RWPE2 (cell line): Measurements from ENCODE around the gene SEMA3E.

Source experiments
- ATAC-seq: fragments of 200-7000 bp; cut with Tn5 transposase; 3 replicates; pipeline ENCODE4 v1.9.1; 2021; ENCODE audit warnings: low read depth
- DNase-seq: peaks from one replicate; pipeline ENCODE4 v3.0.0-alpha.2; 2020; ENCODE audit warnings: low spot score
- H3K27ac ChIP-seq: fragments of 450-650 bp; 2 replicates; pipeline ENCODE4 v1.5.1; 2017; ENCODE audit warnings: mild to moderate bottlenecking; ENCODE audit not compliant: poor library complexity, severe bottlenecking
- H3K27me3 ChIP-seq: fragments of 250-450 bp; sonication (Bioruptor Pico); 2 replicates; pipeline ENCODE4 v1.5.1; 2021; ENCODE audit warnings: mild to moderate bottlenecking, moderate library complexity; ENCODE audit not compliant: insufficient read depth, poor library complexity, severe bottlenecking
- H3K36me3 ChIP-seq: fragments of 250-450 bp; sonication (Bioruptor Pico); 2 replicates; pipeline ENCODE4 v1.5.1; 2020; ENCODE audit warnings: low read depth, mild to moderate bottlenecking, moderate library complexity
- H3K4me1 ChIP-seq: fragments of 250-450 bp; sonication (Bioruptor Pico); 2 replicates; pipeline ENCODE4 v1.5.1; 2021; ENCODE audit warnings: mild to moderate bottlenecking, moderate library complexity; ENCODE audit not compliant: insufficient read depth, poor library complexity, severe bottlenecking
- H3K4me3 ChIP-seq: fragments of 250-450 bp; sonication (Bioruptor Pico); 2 replicates; pipeline ENCODE4 v1.5.1; 2021; ENCODE audit warnings: mild to moderate bottlenecking, moderate library complexity; ENCODE audit not compliant: severe bottlenecking
- H3K9me3 ChIP-seq: fragments of 250-450 bp; sonication (Bioruptor Pico); 2 replicates; pipeline ENCODE4 v1.5.1; 2021; ENCODE audit warnings: mild to moderate bottlenecking, moderate library complexity; ENCODE audit not compliant: severe bottlenecking
- TF ChIP-seq, protein P1 (sequence below): fragments of 450-650 bp; IDR thresholded peaks from one replicate; pipeline ENCODE4 v1.5.1; 2017; ENCODE audit warnings: mild to moderate bottlenecking, moderate library complexity; ENCODE audit not compliant: poor library complexity, severe bottlenecking

SEMA3E gene

DNA sequence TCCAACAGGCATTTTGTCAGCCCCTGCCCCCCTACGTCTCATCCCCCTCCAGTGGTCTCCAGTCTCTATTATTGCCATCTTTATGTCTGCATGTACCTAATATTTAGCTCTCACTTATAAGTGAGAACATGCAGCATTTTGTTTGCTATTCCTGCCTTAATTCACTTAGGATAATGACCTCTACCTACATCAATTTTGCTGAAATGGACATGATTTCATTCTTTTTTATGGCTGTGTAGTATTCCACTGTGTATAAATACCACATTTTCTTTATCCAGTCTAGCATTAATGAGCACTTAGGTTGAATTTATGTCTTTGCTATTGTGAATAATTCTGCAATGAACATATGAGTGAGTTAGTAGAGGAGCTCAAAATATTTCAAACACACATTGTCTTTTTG is 229.9 kb downstream of the SEMA3E start:
- Histone ChIP-seq H3K4me3 (no peak overlapping the region), H3K27ac (no peak overlapping the region), H3K9me3 (no peaks in the 10 kb centered on the region), H3K27me3 (peaks cover 3% of the 10 kb centered on the region), H3K4me1 (no peaks in the 10 kb centered on the region), H3K36me3 (no peaks in the 10 kb centered on the region)
- TF ChIP-seq, protein P1, sequence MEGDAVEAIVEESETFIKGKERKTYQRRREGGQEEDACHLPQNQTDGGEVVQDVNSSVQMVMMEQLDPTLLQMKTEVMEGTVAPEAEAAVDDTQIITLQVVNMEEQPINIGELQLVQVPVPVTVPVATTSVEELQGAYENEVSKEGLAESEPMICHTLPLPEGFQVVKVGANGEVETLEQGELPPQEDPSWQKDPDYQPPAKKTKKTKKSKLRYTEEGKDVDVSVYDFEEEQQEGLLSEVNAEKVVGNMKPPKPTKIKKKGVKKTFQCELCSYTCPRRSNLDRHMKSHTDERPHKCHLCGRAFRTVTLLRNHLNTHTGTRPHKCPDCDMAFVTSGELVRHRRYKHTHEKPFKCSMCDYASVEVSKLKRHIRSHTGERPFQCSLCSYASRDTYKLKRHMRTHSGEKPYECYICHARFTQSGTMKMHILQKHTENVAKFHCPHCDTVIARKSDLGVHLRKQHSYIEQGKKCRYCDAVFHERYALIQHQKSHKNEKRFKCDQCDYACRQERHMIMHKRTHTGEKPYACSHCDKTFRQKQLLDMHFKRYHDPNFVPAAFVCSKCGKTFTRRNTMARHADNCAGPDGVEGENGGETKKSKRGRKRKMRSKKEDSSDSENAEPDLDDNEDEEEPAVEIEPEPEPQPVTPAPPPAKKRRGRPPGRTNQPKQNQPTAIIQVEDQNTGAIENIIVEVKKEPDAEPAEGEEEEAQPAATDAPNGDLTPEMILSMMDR: no peak
- DNase-seq: no peak
- ATAC-seq: no peak

DNA sequence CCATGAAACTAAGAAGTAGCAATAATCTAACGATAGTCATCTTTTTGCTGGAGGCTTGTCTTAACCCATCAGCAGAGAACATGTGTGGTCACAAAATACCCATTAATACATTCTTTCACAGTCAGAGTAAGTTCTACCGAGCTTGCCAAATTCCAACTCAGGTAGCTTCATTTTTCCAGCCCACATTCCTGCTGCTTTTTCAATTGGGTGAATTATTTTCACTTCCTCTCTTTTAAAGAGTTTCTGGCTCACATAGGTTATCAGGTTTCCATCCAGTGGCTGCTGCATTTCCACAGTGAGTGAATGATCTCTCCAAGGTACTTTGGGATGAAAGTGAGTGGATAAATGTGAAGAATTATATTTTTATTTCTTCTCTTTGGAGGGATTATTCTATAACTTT is 233.1 kb downstream of the SEMA3E start:
- DNase-seq (no peak), ATAC-seq (peak; percentile 64)
- Histone ChIP-seq H3K4me3 (no peak overlapping the region), H3K27me3 (peaks cover 3% of the 10 kb centered on the region), H3K27ac (no peak overlapping the region), H3K9me3 (no peaks in the 10 kb centered on the region), H3K4me1 (no peaks in the 10 kb centered on the region), H3K36me3 (no peaks in the 10 kb centered on the region)
- TF ChIP-seq, protein P1: no peak

DNA sequence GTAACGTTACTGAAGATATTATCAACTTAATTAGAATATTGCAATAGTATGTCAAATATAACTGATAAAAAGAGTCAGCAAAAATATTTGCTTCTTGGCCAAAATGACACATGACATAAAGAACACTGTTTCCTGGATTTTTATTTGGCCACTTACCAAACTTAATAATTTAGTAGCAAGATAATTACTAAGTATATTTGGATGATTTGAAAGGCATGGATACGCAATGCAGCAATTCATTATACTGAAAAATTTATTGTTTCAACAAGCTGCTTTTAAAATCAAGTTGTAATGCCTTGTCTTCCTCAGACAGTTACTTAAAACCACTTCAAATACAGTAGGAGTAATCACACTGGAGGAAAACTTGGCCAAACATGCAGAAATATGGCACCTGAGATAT is 234.0 kb downstream of the SEMA3E start:
- Histone ChIP-seq H3K27ac (no peak overlapping the region), H3K36me3 (no peaks in the 10 kb centered on the region), H3K9me3 (no peaks in the 10 kb centered on the region), H3K27me3 (peaks cover 3% of the 10 kb centered on the region), H3K4me1 (no peaks in the 10 kb centered on the region), H3K4me3 (no peak overlapping the region)
- DNase-seq (no peak), ATAC-seq (no peak)
- TF ChIP-seq, protein P1: no peak

DNA sequence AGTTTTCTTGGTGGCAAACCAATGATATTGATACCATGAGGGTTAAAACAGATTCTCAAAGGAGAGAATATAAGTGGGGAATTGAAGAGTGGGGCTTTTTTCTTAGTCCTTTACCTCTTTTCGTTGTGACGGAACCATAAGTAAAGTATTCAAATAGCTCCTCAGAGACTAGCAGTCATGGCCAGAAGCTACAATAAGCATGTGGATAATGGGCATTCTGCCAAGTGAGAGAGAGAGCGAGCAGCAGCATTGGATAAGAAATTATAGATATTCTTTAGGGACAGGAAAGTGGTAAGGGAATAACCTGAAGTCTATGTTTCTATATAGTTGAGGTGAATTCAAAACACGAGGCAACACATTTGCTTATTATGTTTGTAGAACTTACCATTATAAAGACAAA is 235.1 kb downstream of the SEMA3E start:
- H3K9me3 ChIP-seq: no peaks in the 10 kb centered on the region
- no peak overlapping the region for H3K4me3 ChIP-seq
- no peak overlapping the region for H3K27ac ChIP-seq
- no peak for DNase-seq
- H3K4me1 ChIP-seq: no peaks in the 10 kb centered on the region
- no peaks in the 10 kb centered on the region for H3K36me3 ChIP-seq
- no peak for ATAC-seq
- peaks cover 3% of the 10 kb centered on the region for H3K27me3 ChIP-seq
- TF ChIP-seq, protein P1: no peak

DNA sequence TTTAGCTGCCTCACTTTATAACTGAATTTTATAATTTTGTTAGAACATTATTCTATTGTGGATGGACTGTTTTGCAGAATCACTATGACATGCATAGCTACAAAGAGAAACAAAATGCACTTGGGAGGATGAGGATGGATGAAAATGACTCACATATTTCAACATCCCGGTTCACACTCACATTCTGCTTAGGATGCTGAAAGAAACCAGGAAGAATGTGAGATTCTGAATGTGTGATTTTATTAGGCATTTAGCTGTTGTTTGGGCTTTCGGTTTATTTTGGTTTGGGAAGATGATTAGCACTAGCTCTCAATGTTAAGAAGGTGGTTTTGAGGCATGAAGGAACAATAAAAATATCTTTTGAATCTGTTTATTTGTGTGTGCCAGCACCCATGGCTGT is 235.5 kb downstream of the SEMA3E start:
- no peaks in the 10 kb centered on the region for H3K9me3 ChIP-seq
- ATAC-seq (no peak), DNase-seq (no peak)
- H3K36me3 ChIP-seq: no peaks in the 10 kb centered on the region
- H3K27me3 ChIP-seq: peaks cover 3% of the 10 kb centered on the region
- TF ChIP-seq, protein P1: no peak
- no peak overlapping the region for H3K27ac ChIP-seq
- H3K4me3 ChIP-seq: no peak overlapping the region
- no peaks in the 10 kb centered on the region for H3K4me1 ChIP-seq
